Glutamatergic neuron (in vitro differentiated cells): ENCODE measurements around the gene ACR. TPM values are rescaled to one million over a fixed set of nuclear protein-coding genes. Genes with fewer than 3 reads are reported as not detected.
A peak's percentile ranks its signal among the peaks of the same experiment; 100 is the strongest.

Experiments used
- DNase-seq: peaks from one replicate; pipeline ENCODE4 v3.0.0; 2022
- H3K27ac Mint-ChIP-seq: one replicate; pipeline ENCODE4 v1.8.0; 2020; ENCODE audit warnings: mild to moderate bottlenecking, mixed read lengths, inconsistent platforms; ENCODE audit not compliant: unreplicated experiment
- H3K27me3 Mint-ChIP-seq: one replicate; pipeline ENCODE4 v1.8.0; 2020; ENCODE audit warnings: mild to moderate bottlenecking, moderate library complexity, mixed read lengths, inconsistent platforms; ENCODE audit not compliant: unreplicated experiment
- H3K36me3 Mint-ChIP-seq: one replicate; pipeline ENCODE4 v1.8.0; 2020; ENCODE audit warnings: mild to moderate bottlenecking, mixed read lengths, inconsistent platforms; ENCODE audit not compliant: unreplicated experiment
- H3K4me1 Mint-ChIP-seq: one replicate; pipeline ENCODE4 v1.8.0; 2020; ENCODE audit warnings: mild to moderate bottlenecking, low read depth, mixed read lengths, inconsistent platforms; ENCODE audit not compliant: unreplicated experiment
- H3K4me3 Mint-ChIP-seq: one replicate; pipeline ENCODE4 v1.8.0; 2020; ENCODE audit warnings: mild to moderate bottlenecking, mixed read lengths, inconsistent platforms; ENCODE audit not compliant: unreplicated experiment
- H3K9me3 Mint-ChIP-seq: one replicate; pipeline ENCODE4 v1.8.0; 2020; ENCODE audit warnings: mild to moderate bottlenecking, moderate library complexity, mixed read lengths, inconsistent platforms; ENCODE audit not compliant: unreplicated experiment
- CTCF ChIP-seq: fragments of 200-600 bp; sonication (generic); IDR thresholded peaks from one replicate; pipeline ENCODE4 v1.5.0; 2021; ENCODE audit not compliant: partially characterized antibody, unreplicated experiment
- total RNA-seq: library from RNA; stranded (reverse); fragmentation: NEBNext Ultra II Directional; extraction: Animal tissue kit (Norgen Biotek cat#: 25700); gene quantifications from one replicate; pipeline ENCODE4 v1.2.1, GENCODE V29; 2021; ENCODE audit not compliant: unreplicated experiment

The ACR gene
- total RNA-seq, 1 donor from 2014 or later, result not detected

- H3K4me3 Mint-ChIP-seq, result peak overlapping the region; percentile 89
- H3K27me3 Mint-ChIP-seq, result peaks cover 6% of the 10 kb centered on the region
- no peak for TF ChIP-seq CTCF
- H3K36me3 Mint-ChIP-seq, result peaks cover 6% of the 10 kb centered on the region
- peak overlapping the region; percentile 84 for H3K27ac Mint-ChIP-seq
- DNase-seq, result peak; percentile 32
- peaks cover 21% of the 10 kb centered on the region for H3K4me1 Mint-ChIP-seq
- peaks cover 18% of the 10 kb centered on the region for H3K9me3 Mint-ChIP-seq
Observed at GRCh38 chr22:50697667-50698506, 40.1 kb upstream of the ACR start.

GRCh38 chr22:50698546-50698945 is 39.5 kb upstream of the ACR start:
- Mint-ChIP-seq H3K9me3 (peaks cover 18% of the 10 kb centered on the region), H3K4me1 (peaks cover 21% of the 10 kb centered on the region), H3K4me3 (peak overlapping the region; percentile 86), H3K36me3 (no peaks in the 10 kb centered on the region), H3K27me3 (peaks cover 6% of the 10 kb centered on the region), H3K27ac (peak overlapping the region; percentile 83)
- DNase-seq, result peak; percentile 52
- TF ChIP-seq CTCF, result no peak

- H3K4me1 Mint-ChIP-seq, result peaks cover 21% of the 10 kb centered on the region
- peaks cover 18% of the 10 kb centered on the region for H3K9me3 Mint-ChIP-seq
- H3K4me3 Mint-ChIP-seq, result peak overlapping the region; percentile 86
- H3K36me3 Mint-ChIP-seq, result no peaks in the 10 kb centered on the region
- no peak for TF ChIP-seq CTCF
- peaks cover 8% of the 10 kb centered on the region for H3K27me3 Mint-ChIP-seq
- peak; percentile 18 for DNase-seq
- H3K27ac Mint-ChIP-seq, result peak overlapping the region; percentile 83
Observed at GRCh38 chr22:50699001-50699755, 38.8 kb upstream of the ACR start.

GRCh38 chr22:50699756-50700386 is 38.1 kb upstream of the ACR start:
- peaks cover 8% of the 10 kb centered on the region for H3K27me3 Mint-ChIP-seq
- no peak overlapping the region for H3K27ac Mint-ChIP-seq
- H3K4me1 Mint-ChIP-seq, result peaks cover 21% of the 10 kb centered on the region
- peak; percentile 26 for DNase-seq
- no peak for TF ChIP-seq CTCF
- peaks cover 18% of the 10 kb centered on the region for H3K9me3 Mint-ChIP-seq
- peak overlapping the region; percentile 67 for H3K4me3 Mint-ChIP-seq
- H3K36me3 Mint-ChIP-seq, result no peaks in the 10 kb centered on the region
